GM12878 (cell line): ENCODE data around the gene MSH4. TPM values are rescaled to one million over a fixed set of nuclear protein-coding genes. Genes with fewer than 3 reads are reported as not detected.

ENCODE experiments used
- CBFB ChIP-seq: IDR thresholded peaks from 2 replicates; pipeline ENCODE4 v1.6.1; 2016; ENCODE audit warnings: antibody characterized with exemption, low read depth
- CBX5 ChIP-seq: sonication (generic); IDR thresholded peaks from 2 replicates; pipeline ENCODE4 v1.6.1; 2016; ENCODE audit warnings: low read depth, moderate library complexity, mild to moderate bottlenecking, inconsistent platforms
- CREM ChIP-seq: IDR thresholded peaks from 2 replicates; pipeline ENCODE4 v1.6.1; 2014; ENCODE audit warnings: antibody characterized with exemption, low read depth
- E2F4 ChIP-seq: IDR thresholded peaks from 2 replicates; pipeline ENCODE4 v1.6.1; 2012; ENCODE audit warnings: low read depth, low read length, improper control_type of control experiment
- EED ChIP-seq: sonication (generic); IDR thresholded peaks from 2 replicates; pipeline ENCODE4 v1.6.1; 2016; ENCODE audit warnings: antibody characterized with exemption, low read depth
- IKZF2 ChIP-seq, 2 experiments: fragments of 450-650 bp; IDR thresholded peaks; 2 replicates each; pipeline ENCODE4 v1.6.1; 2017; ENCODE audit warnings: mild to moderate bottlenecking in 2 of 2, moderate library complexity in 2 of 2
- IRF4 ChIP-seq: IDR thresholded peaks from 2 replicates; pipeline ENCODE4 v1.6.1; 2011; ENCODE audit warnings: low read depth, low read length
- MTA3 ChIP-seq: IDR thresholded peaks from 2 replicates; pipeline ENCODE4 v1.6.1; 2012; ENCODE audit warnings: low read length, inconsistent platforms, borderline replicate concordance
- MYB ChIP-seq: fragments of 150-350 bp; IDR thresholded peaks from 2 replicates; pipeline ENCODE4 v1.6.1; 2014; ENCODE audit warnings: mild to moderate bottlenecking, low read depth, low read length, borderline replicate concordance
- NFYB ChIP-seq: IDR thresholded peaks from 2 replicates; pipeline ENCODE4 v1.6.1; 2011; ENCODE audit warnings: low read depth, mild to moderate bottlenecking, low read length, improper control_type of control experiment, moderate library complexity; ENCODE audit not compliant: insufficient read depth
- NKRF ChIP-seq: fragments of 450-650 bp; conservative IDR thresholded peaks from 2 replicates; pipeline ENCODE4 v1.6.1; 2017; ENCODE audit warnings: mild to moderate bottlenecking, moderate library complexity
- NR2C1 ChIP-seq: fragments of 450-650 bp; IDR thresholded peaks from 2 replicates; pipeline ENCODE4 v1.6.1; 2017; ENCODE audit warnings: antibody characterized with exemption, mild to moderate bottlenecking, moderate library complexity
- NRF1 ChIP-seq: conservative IDR thresholded peaks from 2 replicates; pipeline ENCODE4 v1.6.1; 2011; ENCODE audit warnings: mild to moderate bottlenecking, low read depth, low read length, improper control_type of control experiment
- POLR2A ChIP-seq: IDR thresholded peaks from 2 replicates; pipeline ENCODE4 v1.6.1; 2011; ENCODE audit warnings: low read depth, mild to moderate bottlenecking, low read length
- POLR2AphosphoS2 ChIP-seq: IDR thresholded peaks from 2 replicates; pipeline ENCODE4 v1.6.1; 2011; ENCODE audit warnings: low read depth, mild to moderate bottlenecking, low read length, improper control_type of control experiment, moderate library complexity
- POLR2AphosphoS5 ChIP-seq: IDR thresholded peaks from 2 replicates; pipeline ENCODE4 v1.6.1; 2011; ENCODE audit warnings: mild to moderate bottlenecking, low read length, inconsistent platforms
- RBBP5 ChIP-seq: fragments of 200-600 bp; sonication (generic); conservative IDR thresholded peaks from 2 replicates; pipeline ENCODE4 v1.6.1; 2016
- RCOR1 ChIP-seq: conservative IDR thresholded peaks from 2 replicates; pipeline ENCODE4 v1.6.1; 2012; ENCODE audit warnings: low read depth, low read length, improper control_type of control experiment
- RELA ChIP-seq: fragments of 450-650 bp; IDR thresholded peaks from 2 replicates; pipeline ENCODE4 v1.8.0; 2014; ENCODE audit warnings: borderline replicate concordance; ENCODE audit not compliant: partially characterized antibody
- SKIL ChIP-seq: fragments of 450-650 bp; IDR thresholded peaks from 2 replicates; pipeline ENCODE4 v1.6.1; 2017; ENCODE audit warnings: mild to moderate bottlenecking, low read depth, inconsistent platforms; ENCODE audit not compliant: poor library complexity, severe bottlenecking
- SMAD1 ChIP-seq: fragments of 450-650 bp; IDR thresholded peaks from 2 replicates; pipeline ENCODE4 v1.6.1; 2018; ENCODE audit warnings: mild to moderate bottlenecking, low read depth; ENCODE audit not compliant: partially characterized antibody
- SMC3 ChIP-seq: IDR thresholded peaks from 2 replicates; pipeline ENCODE4 v1.6.1; 2011; ENCODE audit warnings: low read length, improper control_type of control experiment, borderline replicate concordance
- SPI1 ChIP-seq: IDR thresholded peaks from 2 replicates; pipeline ENCODE4 v1.6.1; 2011; ENCODE audit warnings: low read depth, mild to moderate bottlenecking, low read length, moderate library complexity, borderline replicate concordance; ENCODE audit not compliant: insufficient read depth
- SRF ChIP-seq, 2 experiments: IDR thresholded peaks; 2 replicates each; pipeline ENCODE4 v1.6.1; 2011; ENCODE audit warnings: low read depth in 2 of 2, low read length in 2 of 2, mild to moderate bottlenecking in 1 of 2, moderate library complexity in 1 of 2
- TAF1 ChIP-seq: IDR thresholded peaks from 2 replicates; pipeline ENCODE4 v1.6.1; 2011; ENCODE audit warnings: mild to moderate bottlenecking, low read depth, low read length, borderline replicate concordance
- ZNF24 ChIP-seq: fragments of 450-650 bp; IDR thresholded peaks from 2 replicates; pipeline ENCODE4 v1.6.1; 2017; ENCODE audit warnings: antibody characterized with exemption, mild to moderate bottlenecking
- polyA plus RNA-seq, 11 experiments: library from polyadenylated mRNA; depleted of rRNA in 4 of 11; unstranded in 6 of 11; stranded (reverse) in 5 of 11; fragments of >200 nt; fragmentation: Nextera tagmentation in 4 of 11; fragmentation: Illumina TruSeq in 1 of 11; extraction: Ambion mirVana in 4 of 11; extraction: Trizol in 1 of 11; gene quantifications; 1 replicate in 1 of 11; 2 replicates in 10 of 11; pipeline versions ENCODE4 v1.2.1 to v1.2.3, GENCODE V29; 2011 to 2016; ENCODE audit warnings: inconsistent platforms in 2 of 11, missing spikeins in 2 of 11, low read depth in 1 of 11
- total RNA-seq, 4 experiments: library from RNA; depleted of rRNA in 3 of 4; stranded (reverse); fragments of >200 nt in 3 of 4; fragmentation: Illumina TruSeq in 1 of 4; extraction: Trizol in 1 of 4; gene quantifications; 2 replicates each; pipeline versions ENCODE4 v1.2.1 to v1.2.3, GENCODE V29; 2013 to 2021

MSH4 gene
- total and polyA plus RNA-seq, 10 of the 15 experiments (the other 5 are each of a cell fraction or from before 2014, with no cell fraction given): 0.04 to 0.34 (median 0.09) TPM; not detected in 3

- peak; percentile 9 for TF ChIP-seq SKIL
- TF ChIP-seq POLR2AphosphoS2: peak; percentile 96
- no peak for TF ChIP-seq IKZF2 (IDR thresholded peaks at IDR 0.05)
- TF ChIP-seq NFYB: peak; percentile 27; the same call in 1 of the 2 replicates
- TF ChIP-seq NR2C1: peak; percentile 16; the same call in 1 of the 2 replicates
- no peak for TF ChIP-seq SRF (IDR thresholded peaks at IDR 0.05; ENCODE audit: low read depth in 2 of 2, low read length in 2 of 2)
- 0 out of 2 replicates have a peak, but pooled peaks have one; percentile 8 for TF ChIP-seq SMC3
- peak; percentile 50 for TF ChIP-seq SMAD1
- TF ChIP-seq SPI1: peak; percentile 37; the same call in 1 of the 2 replicates
- TF ChIP-seq RCOR1: 0 out of 2 replicates have a peak, but pooled peaks have one; percentile 25
- peak; percentile 52; the same call in 1 of the 2 replicates for TF ChIP-seq CREM
- peak; percentile 96 for TF ChIP-seq TAF1
- peak; percentile 39 for TF ChIP-seq RELA
- peak; percentile 37; the same call in 1 of the 2 replicates for TF ChIP-seq E2F4
- peak; percentile 13; the same call in 1 of the 2 replicates for TF ChIP-seq MTA3
- peak; percentile 84 for TF ChIP-seq NRF1
- TF ChIP-seq EED: peak; percentile 11; the same call in 1 of the 2 replicates
- TF ChIP-seq IRF4: peak; percentile 20; the same call in 1 of the 2 replicates
- TF ChIP-seq CBX5: no peak
- no peak for TF ChIP-seq ZNF24
- TF ChIP-seq POLR2A: peak; percentile 100
- peak; percentile 72 for TF ChIP-seq NKRF
- TF ChIP-seq POLR2AphosphoS5: peak; percentile 100
- TF ChIP-seq MYB: peak; percentile 91
- TF ChIP-seq RBBP5: no peak
- TF ChIP-seq CBFB: peak; percentile 94
Measured at GRCh38 chr1:75785983-75786853, 10.5 kb upstream of the MSH4 start, which contains the start of gene RABGGTB (continued).
